ENCODE data around the gene DUSP28.

DUSP28 gene

GRCh38 chr2:240599141-240599583 is 39.0 kb downstream of the DUSP28 start:
- no peak for DNase-seq (ENCODE audit: low read depth in 2 of 2)

- DNase-seq (ENCODE audit: low read depth in 2 of 2) = no peak
Measured at GRCh38 chr2:240600451-240600961, 40.3 kb downstream of the DUSP28 start.

- no peak for DNase-seq (ENCODE audit: low read depth in 2 of 2)
Measured at GRCh38 chr2:240601061-240601830, 41.1 kb downstream of the DUSP28 start.

- DNase-seq (ENCODE audit: low read depth in 2 of 2) = no peak
Measured at GRCh38 chr2:240601831-240602160, 41.6 kb downstream of the DUSP28 start.

GRCh38 chr2:240602266-240603050 is 42.3 kb downstream of the DUSP28 start:
- no peak for DNase-seq (ENCODE audit: low read depth in 2 of 2)

GRCh38 chr2:240603081-240603835 is 43.1 kb downstream of the DUSP28 start:
- no peak for DNase-seq (ENCODE audit: low read depth in 2 of 2)

GRCh38 chr2:240603846-240604245 is 43.7 kb downstream of the DUSP28 start:
- no peak for DNase-seq (ENCODE audit: low read depth in 2 of 2)

- no peak for DNase-seq (ENCODE audit: low read depth in 2 of 2)
Measured at GRCh38 chr2:240604291-240604938, 44.3 kb downstream of the DUSP28 start.

- no peak for DNase-seq (ENCODE audit: low read depth in 2 of 2)
Measured at GRCh38 chr2:240604939-240605716, 45.0 kb downstream of the DUSP28 start.

GRCh38 chr2:240605867-240606743 is 45.9 kb downstream of the DUSP28 start:
- DNase-seq (ENCODE audit: low read depth in 2 of 2) = no peak

- no peak for DNase-seq (ENCODE audit: low read depth in 2 of 2)
Measured at GRCh38 chr2:240611601-240612210, 51.5 kb downstream of the DUSP28 start.

All from stimulated activated CD4-positive, alpha-beta T cell treated with anti-CD3 and anti-CD28 coated beads, Interleukin-1b, Interleukin-23, amount 100 ng/mL, for 1 hour (primary cell).